ENCODE results near the gene CREB3.

The CREB3 gene

GRCh38 chr9:35749515-35750255 lies 17.2 kb downstream of the CREB3 start:
- no peak for FAIRE-seq

DNA sequence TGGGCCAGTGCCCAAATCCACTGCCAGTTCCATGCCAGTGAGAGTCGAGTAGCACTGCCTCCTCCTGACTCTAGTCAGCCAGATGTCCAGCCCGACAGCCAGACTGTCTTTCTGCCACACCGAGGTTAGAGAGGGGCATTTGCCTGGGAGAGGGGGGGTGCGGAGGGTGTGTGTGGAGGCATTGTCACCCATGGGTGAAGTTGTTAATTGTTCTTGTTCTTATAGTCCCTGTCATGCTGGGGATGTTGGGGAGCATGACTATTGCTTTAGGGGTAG lies 17.7 kb downstream of the CREB3 start:
- no peak for FAIRE-seq

GRCh38 chr9:35753466-35753865 lies 21.0 kb downstream of the CREB3 start:
- no peak for FAIRE-seq

- no peak for FAIRE-seq
These were observed 21.8 kb downstream of the CREB3 start, which contains the start of gene MSMP for GRCh38 chr9:35754264-35754663. MSMP (minus strand) TSS chr9:35754276; CDS start chr9:35754129, 147 bp downstream.

DNA sequence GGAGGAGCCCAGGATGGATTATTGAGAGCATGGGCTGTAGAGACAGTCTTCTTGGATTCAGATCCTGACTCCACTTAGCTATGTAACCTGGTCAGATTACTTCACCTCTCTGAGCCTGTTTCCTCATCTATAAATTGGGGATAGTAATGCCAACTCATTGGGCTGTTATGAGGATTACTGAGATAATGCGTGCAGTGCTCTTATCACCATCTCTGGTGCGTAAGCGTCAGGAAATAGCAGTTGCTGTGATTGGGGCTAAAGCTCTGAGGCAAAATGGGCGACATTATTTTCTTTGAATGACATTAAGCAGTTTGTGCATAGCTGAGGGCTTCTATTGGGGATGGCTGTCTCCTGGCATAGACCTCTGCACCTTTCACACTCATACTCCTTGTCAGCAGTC lies 22.6 kb downstream of the CREB3 start:
- no peak for FAIRE-seq

DNA sequence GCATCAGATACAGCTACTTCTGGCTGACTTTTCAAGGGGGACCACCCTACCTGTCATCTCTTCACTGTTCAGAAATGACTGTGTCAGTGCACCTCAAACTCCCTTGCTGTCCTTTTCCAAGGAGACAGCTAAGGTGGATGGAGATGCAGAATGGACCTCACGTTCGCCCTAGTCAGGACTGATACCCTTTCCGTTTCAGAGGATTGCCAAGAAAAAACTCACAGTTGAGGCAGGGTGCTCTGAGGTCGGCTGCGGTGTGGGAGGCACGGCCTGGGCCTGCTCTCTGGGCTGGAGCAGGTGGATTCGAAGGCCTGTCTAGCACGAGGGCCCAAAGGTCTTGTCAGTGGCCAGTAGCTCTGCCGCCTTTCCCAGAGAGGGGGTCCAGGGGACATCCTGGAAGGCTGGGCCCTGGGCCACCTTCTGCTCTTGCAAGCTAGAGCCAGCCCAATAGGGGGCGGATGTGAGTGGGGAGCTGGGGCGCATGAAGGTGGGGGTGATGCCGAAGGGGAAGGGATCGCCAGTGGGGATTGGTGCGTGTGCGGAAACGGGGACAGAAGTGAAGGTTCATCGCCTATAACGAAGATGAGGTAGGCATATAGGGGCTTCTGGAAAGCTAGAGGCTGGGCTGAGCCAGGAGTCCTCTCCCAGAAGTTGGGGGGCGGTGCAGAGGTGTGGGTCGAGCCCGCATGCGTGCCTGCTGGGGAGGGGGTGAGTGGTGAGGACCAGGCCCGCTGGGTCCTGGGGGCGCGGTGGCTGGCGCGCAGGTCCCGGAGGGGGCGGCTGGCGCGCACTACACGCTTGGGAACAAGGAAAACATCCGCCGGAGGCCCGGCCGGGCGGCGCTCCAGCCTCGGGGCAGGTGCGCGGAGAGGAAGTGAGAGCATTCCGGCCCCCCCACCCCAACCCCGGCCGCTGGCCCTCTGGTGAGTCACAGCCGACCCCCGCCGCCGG lies 24.1 kb downstream of the CREB3 start:
- no peak for FAIRE-seq

GRCh38 chr9:35757226-35757891 lies 24.9 kb downstream of the CREB3 start:
- FAIRE-seq, result peak; percentile 17

- FAIRE-seq, result no peak
These were observed 25.4 kb downstream of the CREB3 start for GRCh38 chr9:35757892-35758275.

DNA sequence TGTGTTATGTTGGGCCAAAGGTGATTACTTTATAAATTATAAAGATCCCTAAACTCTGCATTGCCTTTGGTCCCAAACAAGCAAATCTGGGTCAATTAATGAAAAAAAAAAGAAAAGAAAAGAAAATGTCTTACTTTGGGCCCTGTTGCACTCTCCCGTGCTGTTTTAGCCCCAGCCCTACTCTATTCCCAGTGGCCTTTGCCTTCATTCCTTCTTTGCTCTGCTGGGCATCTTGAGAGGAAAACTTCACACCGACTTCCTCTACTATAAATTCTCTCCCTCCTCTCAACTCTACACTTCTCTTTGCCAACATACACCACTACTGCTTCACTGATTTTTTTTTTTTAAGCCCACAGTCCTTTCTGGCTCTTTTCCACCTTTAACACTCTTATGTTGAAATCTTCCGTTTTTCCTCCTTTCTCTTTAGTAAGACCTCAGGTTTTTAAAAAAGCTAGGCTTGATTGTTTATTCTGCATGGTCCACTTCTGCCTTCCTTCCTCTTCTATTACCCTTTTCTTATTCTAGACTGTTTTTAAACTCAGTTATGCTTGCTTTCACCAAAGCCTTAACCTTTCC lies 26.1 kb downstream of the CREB3 start:
- no peak for FAIRE-seq

GRCh38 chr9:35759795-35760194 lies 27.3 kb downstream of the CREB3 start:
- FAIRE-seq, result no peak

DNA sequence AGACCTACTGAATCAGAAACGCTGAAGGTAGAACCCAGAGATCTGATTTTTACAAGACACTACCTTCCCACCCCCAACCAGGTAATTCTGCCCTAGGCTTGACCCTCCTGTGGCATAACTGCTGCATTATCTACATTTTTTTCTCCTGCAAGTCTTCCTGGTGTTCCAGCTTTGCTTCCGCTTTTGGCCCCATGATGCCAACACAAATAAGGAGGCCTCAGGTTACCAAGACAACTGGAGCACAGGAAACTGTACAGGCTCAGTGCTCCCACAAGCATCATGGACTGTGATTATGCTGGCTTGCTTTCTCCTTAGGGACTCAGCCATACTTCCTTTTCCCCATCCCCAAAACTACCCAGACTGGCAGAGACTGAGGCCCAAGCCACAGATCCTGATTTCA lies 28.2 kb downstream of the CREB3 start:
- peak; percentile 60 for FAIRE-seq

GRCh38 chr9:35763181-35763580 lies 30.7 kb downstream of the CREB3 start:
- peak; percentile 45 for FAIRE-seq

GRCh38 chr9:35763803-35764202 lies 31.3 kb downstream of the CREB3 start:
- FAIRE-seq, result no peak

DNA sequence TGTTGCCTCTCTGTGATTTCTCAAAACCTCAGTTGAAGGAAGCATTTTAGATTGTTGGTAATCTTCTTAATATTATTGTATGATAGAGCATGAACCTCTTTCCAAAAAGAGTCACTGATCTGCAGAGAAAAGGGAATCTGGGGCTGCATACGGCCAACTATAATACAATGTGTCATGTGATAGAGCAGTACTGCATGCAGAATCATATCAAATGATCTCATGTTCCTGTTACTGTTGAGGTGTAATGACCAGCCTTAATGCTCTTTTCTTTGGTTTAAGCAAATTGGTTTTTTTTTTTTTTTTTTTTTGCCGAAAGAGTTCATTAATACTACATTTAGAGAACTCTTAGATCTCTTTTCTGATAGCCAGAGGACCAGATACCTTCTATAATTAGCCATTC lies 34.5 kb downstream of the CREB3 start:
- FAIRE-seq, result no peak

- FAIRE-seq, result no peak
These were observed 35.0 kb downstream of the CREB3 start for GRCh38 chr9:35767458-35767857.

DNA sequence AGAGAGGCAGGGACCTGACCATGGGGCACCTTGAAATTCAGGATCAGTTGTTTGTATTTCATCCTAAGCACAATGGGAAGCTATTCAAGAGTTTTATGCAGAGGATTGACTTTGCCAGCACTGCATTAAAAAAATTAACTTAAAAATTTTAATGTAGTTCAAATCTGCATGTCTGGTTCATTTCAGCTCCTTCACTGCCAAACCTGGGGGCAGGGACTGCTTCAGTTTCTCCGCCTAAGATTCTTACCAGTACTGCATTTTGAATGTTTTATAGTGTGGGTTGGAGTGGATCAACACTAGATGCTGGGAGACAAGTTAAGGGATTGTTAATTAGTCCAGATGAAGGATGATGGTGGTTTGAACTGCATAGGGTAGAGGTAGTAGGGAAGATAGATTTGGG lies 37.3 kb downstream of the CREB3 start:
- FAIRE-seq, result no peak

DNA sequence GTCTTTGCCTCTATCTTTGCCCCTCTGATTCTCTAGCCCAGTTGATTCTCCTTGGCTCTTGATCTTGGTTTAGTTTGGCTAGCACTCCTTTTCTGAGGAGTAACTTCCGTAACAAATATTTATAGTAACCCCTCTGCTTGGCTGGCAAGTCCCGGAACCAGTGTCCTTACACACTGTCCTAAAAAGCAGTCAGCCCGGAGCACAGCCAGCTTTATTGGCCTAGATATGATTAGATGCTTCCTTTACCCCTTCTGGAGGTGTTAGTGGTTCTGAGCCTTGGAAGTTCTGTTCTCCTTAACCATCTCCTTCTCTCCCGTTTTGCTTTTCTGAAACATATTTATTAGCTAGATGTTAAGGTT lies 38.6 kb downstream of the CREB3 start:
- no peak for FAIRE-seq

DNA sequence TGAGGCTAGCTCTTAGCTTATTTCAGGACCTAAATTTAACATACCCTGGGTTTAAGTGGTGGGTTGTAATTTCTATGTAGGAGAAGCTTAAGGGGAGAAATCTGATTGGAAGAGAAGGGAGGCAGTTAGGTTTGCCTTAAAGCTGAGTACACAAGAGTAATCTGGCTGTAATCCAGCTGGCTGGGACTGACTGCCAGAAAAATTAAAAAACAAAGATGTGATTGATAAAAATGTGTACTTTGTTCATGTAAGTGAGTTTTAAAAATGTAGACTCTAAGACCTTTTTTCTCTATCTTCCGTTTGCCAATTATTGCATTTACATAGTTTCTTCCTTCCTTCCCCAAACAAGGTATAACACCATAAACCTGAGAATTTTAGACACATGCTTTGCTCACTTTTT lies 39.1 kb downstream of the CREB3 start:
- FAIRE-seq, result peak; percentile 73

DNA sequence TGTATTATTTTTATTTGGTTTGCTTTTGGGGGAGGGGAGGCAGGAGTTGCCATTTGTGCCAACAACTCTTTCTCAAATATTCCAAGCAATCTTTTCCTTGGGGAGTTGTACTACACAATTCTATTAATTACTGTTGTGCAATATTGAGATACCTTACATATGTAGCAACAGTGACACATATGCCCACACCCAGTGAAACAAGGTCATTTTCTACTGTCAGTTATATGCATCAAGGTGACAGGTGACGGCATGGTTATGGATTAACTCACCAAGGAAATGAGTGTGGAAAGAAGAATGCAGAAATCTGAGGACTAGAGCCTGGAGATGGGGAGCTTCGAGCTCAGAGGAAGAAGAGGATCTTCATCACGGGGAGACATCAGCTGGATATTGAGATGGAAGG lies 39.5 kb downstream of the CREB3 start:
- no peak for FAIRE-seq

GRCh38 chr9:35774907-35775635 lies 42.6 kb downstream of the CREB3 start:
- FAIRE-seq, result no peak

DNA sequence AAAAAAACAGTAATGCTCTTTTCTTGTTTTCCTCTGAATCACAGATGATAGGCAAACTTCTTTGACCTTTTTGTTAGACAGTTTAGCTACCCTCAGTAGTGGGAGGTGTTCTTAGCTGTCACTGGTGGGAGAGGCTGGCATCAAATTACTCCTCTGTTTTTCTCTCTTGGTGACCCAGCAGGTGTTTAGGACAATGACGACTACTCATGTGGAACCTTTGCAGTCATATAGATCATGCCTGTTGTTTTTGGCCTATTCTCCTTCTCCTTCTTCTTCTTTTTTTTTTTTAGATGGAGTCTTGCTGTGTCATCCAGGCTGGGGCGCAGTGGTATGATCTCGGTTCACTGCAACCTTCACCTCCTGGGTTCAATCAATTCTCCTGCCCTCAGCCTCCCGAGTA lies 43.6 kb downstream of the CREB3 start:
- FAIRE-seq, result no peak

DNA sequence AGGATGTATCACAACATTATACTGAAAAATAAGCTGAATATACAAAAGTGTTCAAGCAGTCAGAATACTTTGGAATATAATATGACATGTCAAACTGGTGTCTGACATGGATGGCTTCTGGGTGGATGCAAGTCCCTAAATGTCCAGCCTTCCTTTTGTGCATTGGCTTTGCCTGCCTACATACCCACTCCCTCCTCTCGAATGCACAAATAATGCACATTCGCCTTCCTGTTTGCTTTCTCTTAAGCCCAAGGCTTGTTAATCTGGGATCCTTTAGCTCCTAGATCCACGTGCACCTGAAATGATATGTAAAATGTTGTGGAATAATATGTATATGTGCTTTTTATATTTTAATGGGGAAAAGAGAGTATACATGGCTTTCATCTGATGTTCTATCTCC lies 46.0 kb downstream of the CREB3 start:
- FAIRE-seq, result no peak

DNA sequence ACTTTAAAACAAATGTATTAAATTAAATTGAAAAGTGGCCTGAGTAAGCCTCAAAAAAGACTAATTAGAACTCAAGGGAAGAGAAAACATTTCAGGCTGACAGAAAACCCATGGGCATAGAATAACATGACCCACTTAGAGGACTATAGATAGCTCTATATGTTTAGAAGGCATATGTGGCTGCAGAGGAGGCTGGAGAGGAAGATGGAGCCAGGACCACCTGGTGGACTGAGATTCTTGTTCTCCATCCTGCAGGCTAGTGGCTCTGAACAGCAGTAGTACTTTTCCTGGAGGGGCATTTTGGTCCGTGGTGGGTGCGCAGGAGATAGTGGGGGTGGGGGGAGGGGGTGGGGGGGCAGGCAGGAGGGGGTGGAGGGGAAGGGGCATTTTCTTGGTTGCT lies 48.6 kb downstream of the CREB3 start:
- FAIRE-seq, result no peak

All from islet of Langerhans (tissue), 1 donor.